ENCODE data around the gene TOPBP1. TPM values are rescaled to one million over a fixed set of nuclear protein-coding genes. Genes with fewer than 3 reads are reported as not detected.

The TOPBP1 gene
- total RNA-seq, 4 donors from 2014 or later, result 13.5 to 64.7 (median 32.2) TPM

DNA sequence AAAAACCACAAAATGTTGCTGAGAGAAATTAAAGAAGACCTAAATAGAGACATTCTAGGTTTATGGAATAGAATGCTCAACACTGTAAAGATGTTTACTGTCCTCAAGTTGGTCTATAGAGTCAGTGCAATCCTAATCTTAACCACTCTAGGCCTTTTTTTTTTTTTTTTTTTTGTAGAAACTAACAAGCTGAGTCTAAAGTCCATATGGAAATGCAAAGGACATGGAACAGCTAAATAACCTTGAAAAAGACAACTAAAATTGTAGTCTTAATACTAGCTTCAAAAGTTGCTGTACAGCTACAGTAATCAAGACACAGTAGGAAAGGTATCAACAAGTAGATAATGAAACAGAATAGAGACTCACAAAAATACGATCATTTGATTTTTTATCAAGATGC, 55.4 kb downstream of the TOPBP1 start:
- H3K27me3 ChIP-seq, result no peaks in the 10 kb centered on the region
- intact Hi-C loops (cut with DNase I; ENCODE audit: low total_unique reads), result no loop called here
- in situ Hi-C loops (cut with MboI; ENCODE audit: low pct_ligation_motif_present in 1 of 4, low pct_unique_long_range_greater_than_20kb in 1 of 4, low sequenced_read_pairs in 3 of 4), result no loop called here
- H3K4me1 ChIP-seq, result no peaks in the 10 kb centered on the region
- H3K9me3 ChIP-seq, result no peaks in the 10 kb centered on the region
- H3K27ac ChIP-seq, result no peak overlapping the region
- H3K4me3 ChIP-seq, result no peak overlapping the region
- TF ChIP-seq POLR2A (IDR thresholded peaks at IDR 0.05), result no peak
- no peak for TF ChIP-seq EP300 (IDR thresholded peaks at IDR 0.05; ENCODE audit: low read depth)
- TF ChIP-seq, protein P1, sequence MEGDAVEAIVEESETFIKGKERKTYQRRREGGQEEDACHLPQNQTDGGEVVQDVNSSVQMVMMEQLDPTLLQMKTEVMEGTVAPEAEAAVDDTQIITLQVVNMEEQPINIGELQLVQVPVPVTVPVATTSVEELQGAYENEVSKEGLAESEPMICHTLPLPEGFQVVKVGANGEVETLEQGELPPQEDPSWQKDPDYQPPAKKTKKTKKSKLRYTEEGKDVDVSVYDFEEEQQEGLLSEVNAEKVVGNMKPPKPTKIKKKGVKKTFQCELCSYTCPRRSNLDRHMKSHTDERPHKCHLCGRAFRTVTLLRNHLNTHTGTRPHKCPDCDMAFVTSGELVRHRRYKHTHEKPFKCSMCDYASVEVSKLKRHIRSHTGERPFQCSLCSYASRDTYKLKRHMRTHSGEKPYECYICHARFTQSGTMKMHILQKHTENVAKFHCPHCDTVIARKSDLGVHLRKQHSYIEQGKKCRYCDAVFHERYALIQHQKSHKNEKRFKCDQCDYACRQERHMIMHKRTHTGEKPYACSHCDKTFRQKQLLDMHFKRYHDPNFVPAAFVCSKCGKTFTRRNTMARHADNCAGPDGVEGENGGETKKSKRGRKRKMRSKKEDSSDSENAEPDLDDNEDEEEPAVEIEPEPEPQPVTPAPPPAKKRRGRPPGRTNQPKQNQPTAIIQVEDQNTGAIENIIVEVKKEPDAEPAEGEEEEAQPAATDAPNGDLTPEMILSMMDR (IDR thresholded peaks at IDR 0.05), result no peak
- no peak for TF ChIP-seq POLR2AphosphoS5 (IDR thresholded peaks at IDR 0.05)
- no peak for DNase-seq
- peaks cover 0 to 37% (median 17%) of the 10 kb centered on the region in 4 donors for H3K36me3 ChIP-seq
- whole genome bisulfite sequencing, 2 donors (ENCODE audit: low coverage in 1 of 2), result 89 to 100% methylated on average over 1 of the region's 1 CpG

DNA sequence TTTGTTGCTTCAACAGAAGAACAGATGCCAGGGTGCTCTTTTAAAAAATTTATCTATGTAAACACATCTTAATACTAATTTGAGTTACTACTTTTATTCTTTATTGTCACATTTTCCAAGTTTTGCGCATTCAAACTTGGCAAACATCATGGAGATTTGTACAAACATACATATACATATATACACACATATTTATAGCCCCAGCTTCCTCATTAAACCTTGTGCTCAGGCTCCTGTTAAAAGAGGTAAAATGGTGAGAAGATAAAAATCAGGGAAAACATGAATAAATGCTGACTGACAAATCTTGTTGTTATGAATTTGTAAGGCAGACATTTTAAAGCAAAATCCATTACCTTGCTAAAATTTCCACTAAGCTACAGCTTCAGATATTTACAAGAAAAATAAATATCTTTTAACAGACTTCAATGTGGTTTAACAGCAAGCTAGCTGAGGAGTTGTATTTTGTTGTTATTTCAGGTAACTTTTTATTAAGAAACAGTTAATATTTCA, 61.1 kb downstream of the TOPBP1 start:
- Histone ChIP-seq H3K27ac (no peak overlapping the region), H3K36me3 (peaks cover 0 to 8% (median 0%) of the 10 kb centered on the region in 4 donors), H3K4me3 (no peak overlapping the region), H3K9me3 (no peaks in the 10 kb centered on the region), H3K4me1 (no peaks in the 10 kb centered on the region), H3K27me3 (no peaks in the 10 kb centered on the region)
- in situ Hi-C loops (cut with MboI; ENCODE audit: low pct_ligation_motif_present in 1 of 4, low pct_unique_long_range_greater_than_20kb in 1 of 4, low sequenced_read_pairs in 3 of 4) (no loop called here), intact Hi-C loops (cut with DNase I; ENCODE audit: low total_unique reads) (no loop called here)
- TF ChIP-seq POLR2AphosphoS5 (IDR thresholded peaks at IDR 0.05) (no peak), EP300 (IDR thresholded peaks at IDR 0.05; ENCODE audit: low read depth) (no peak), POLR2A (IDR thresholded peaks at IDR 0.05) (no peak)
- TF ChIP-seq, protein P1 (IDR thresholded peaks at IDR 0.05), result no peak
- WGBS, 2 donors (ENCODE audit: low coverage in 1 of 2), result 80 to 100% methylated on average over 1 of the region's 1 CpG
- no peak for DNase-seq

DNA sequence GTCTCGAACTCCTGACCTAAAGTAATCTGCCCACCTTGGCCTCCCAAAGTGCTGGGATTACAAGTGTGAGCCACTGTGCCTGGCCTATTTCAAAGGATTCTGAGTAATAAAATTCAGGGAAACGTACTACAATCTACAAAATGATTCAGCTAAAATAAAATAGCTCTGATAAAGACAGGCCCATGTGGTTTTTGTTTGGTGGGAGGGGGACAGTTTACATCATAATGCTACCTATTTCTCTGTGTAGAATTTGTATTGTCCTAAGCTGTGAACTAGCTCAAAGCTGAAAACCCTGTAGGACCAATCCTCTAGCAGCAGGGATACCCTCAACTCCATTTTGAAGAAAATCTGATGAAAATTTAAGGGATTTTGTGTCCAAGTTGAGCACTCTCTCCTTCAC, 62.5 kb downstream of the TOPBP1 start:
- Histone ChIP-seq H3K27me3 (no peaks in the 10 kb centered on the region), H3K36me3 (peaks cover 0 to 8% (median 0%) of the 10 kb centered on the region in 4 donors), H3K27ac (no peak overlapping the region), H3K4me1 (no peaks in the 10 kb centered on the region), H3K4me3 (no peak overlapping the region), H3K9me3 (no peaks in the 10 kb centered on the region)
- intact Hi-C loops (cut with DNase I; ENCODE audit: low total_unique reads), result no loop called here
- in situ Hi-C loops (cut with MboI; ENCODE audit: low pct_ligation_motif_present in 1 of 4, low pct_unique_long_range_greater_than_20kb in 1 of 4, low sequenced_read_pairs in 3 of 4), result loop anchor here in 1 of 4 donors (25.0 kb wide), 2 partner anchors 137 to 912 kb away; no protein-coding TSS in a partner anchor
- TF ChIP-seq, protein P1 (IDR thresholded peaks at IDR 0.05), result no peak
- TF ChIP-seq POLR2A (IDR thresholded peaks at IDR 0.05), result no peak
- no peak for TF ChIP-seq POLR2AphosphoS5 (IDR thresholded peaks at IDR 0.05)
- no peak for TF ChIP-seq EP300 (IDR thresholded peaks at IDR 0.05; ENCODE audit: low read depth)
- 67 to 91% methylated on average over 1 to 2 of the region's 2 CpGs for WGBS, 2 donors (ENCODE audit: low coverage in 1 of 2)
- no peak for DNase-seq

DNA sequence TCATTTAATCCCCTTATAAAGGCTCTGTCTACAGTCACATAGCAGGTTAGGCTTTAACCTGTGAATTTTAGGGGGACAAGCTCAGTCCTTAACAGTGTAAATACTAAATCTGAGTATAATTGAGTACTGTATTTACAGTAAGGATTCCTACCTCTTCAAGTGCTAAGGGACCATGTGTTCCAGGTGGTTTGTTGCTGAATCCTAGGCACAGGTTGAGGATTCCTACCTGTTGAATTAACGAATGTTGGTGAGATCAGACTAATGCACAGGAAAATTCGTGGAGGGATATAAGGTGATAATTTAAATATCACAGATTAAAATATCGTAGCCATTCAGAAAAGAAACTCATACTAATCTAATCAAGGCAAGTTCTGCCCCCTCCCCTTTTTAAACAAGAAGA, 63.3 kb downstream of the TOPBP1 start:
- H3K9me3 ChIP-seq, result no peaks in the 10 kb centered on the region
- H3K4me1 ChIP-seq, result no peaks in the 10 kb centered on the region
- no peak overlapping the region for H3K4me3 ChIP-seq
- no peaks in the 10 kb centered on the region for H3K27me3 ChIP-seq
- TF ChIP-seq, protein P1 (IDR thresholded peaks at IDR 0.05), result no peak
- TF ChIP-seq POLR2A (IDR thresholded peaks at IDR 0.05), result no peak
- 92 to 100% methylated on average over 3 of the region's 3 CpGs for WGBS, 2 donors (ENCODE audit: low coverage in 1 of 2)
- no peak for DNase-seq
- peaks cover 0 to 8% (median 0%) of the 10 kb centered on the region in 4 donors for H3K36me3 ChIP-seq
- in situ Hi-C loops (cut with MboI; ENCODE audit: low pct_ligation_motif_present in 1 of 4, low pct_unique_long_range_greater_than_20kb in 1 of 4, low sequenced_read_pairs in 3 of 4), result loop anchor here in 1 of 4 donors (25.0 kb wide), 2 partner anchors 136 to 911 kb away; no protein-coding TSS in a partner anchor
- intact Hi-C loops (cut with DNase I; ENCODE audit: low total_unique reads), result no loop called here
- no peak overlapping the region for H3K27ac ChIP-seq
